Measurements from ENCODE around the gene STXBP4.

DNA sequence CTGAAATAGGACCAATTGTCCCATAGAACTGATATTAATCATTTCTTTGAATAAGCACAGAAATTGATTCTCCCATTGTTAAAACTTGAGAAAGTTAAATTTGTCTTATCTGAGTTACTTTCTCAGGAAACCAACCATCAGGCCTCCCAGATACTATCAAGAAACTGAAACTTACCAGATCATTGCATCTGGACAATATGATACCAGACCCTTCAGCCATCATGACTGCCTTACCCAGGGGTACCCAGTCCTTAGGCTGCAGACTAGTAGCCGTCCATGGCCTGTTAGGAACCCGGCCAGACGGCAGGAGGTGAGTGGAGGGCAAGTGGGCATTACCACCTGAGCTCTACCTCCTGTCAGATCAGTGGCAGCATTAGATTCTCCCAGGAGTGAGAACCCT lies 7.8 kb downstream of the STXBP4 start:
- TF ChIP-seq, protein P1, sequence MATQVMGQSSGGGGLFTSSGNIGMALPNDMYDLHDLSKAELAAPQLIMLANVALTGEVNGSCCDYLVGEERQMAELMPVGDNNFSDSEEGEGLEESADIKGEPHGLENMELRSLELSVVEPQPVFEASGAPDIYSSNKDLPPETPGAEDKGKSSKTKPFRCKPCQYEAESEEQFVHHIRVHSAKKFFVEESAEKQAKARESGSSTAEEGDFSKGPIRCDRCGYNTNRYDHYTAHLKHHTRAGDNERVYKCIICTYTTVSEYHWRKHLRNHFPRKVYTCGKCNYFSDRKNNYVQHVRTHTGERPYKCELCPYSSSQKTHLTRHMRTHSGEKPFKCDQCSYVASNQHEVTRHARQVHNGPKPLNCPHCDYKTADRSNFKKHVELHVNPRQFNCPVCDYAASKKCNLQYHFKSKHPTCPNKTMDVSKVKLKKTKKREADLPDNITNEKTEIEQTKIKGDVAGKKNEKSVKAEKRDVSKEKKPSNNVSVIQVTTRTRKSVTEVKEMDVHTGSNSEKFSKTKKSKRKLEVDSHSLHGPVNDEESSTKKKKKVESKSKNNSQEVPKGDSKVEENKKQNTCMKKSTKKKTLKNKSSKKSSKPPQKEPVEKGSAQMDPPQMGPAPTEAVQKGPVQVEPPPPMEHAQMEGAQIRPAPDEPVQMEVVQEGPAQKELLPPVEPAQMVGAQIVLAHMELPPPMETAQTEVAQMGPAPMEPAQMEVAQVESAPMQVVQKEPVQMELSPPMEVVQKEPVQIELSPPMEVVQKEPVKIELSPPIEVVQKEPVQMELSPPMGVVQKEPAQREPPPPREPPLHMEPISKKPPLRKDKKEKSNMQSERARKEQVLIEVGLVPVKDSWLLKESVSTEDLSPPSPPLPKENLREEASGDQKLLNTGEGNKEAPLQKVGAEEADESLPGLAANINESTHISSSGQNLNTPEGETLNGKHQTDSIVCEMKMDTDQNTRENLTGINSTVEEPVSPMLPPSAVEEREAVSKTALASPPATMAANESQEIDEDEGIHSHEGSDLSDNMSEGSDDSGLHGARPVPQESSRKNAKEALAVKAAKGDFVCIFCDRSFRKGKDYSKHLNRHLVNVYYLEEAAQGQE (IDR thresholded peaks at IDR 0.05; ENCODE audit: insufficient read depth in 1 of 2, low read depth in 2 of 2, low read length in 2 of 2): no peak
- no peak for TF ChIP-seq FOXP2 (optimal IDR thresholded peaks at IDR 0.05; ENCODE audit: borderline replicate concordance, extremely low read depth, extremely low read length, insufficient read depth)
- no peak for TF ChIP-seq POLR2AphosphoS5 (IDR thresholded peaks at IDR 0.05; ENCODE audit: low read depth, low read length)
- TF ChIP-seq SIN3A (IDR thresholded peaks at IDR 0.05; ENCODE audit: borderline replicate concordance, insufficient read depth, low read length): no peak
- TF ChIP-seq TAF1 (IDR thresholded peaks at IDR 0.05; ENCODE audit: borderline replicate concordance, insufficient read depth, low read length): no peak
